ENCODE results near the gene LUZP2.

DNA sequence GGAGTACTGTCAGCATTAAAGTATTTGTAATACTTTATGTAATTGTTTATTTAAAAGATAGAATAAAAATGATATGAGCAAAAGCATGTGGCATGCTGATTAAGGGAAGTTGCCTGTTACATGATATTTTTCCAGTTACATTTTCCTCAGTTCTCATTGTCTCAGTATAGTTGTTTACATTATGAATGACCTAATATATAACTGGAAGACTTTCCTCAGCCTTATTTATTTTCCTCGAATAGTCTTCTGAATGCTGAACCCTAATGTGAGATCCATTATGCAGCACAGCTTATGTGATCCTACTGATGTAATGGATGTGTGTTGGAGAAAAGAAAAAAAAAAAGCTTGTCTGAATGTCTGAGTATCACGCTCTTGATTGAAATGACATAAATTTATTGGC, 95.5 kb downstream of the LUZP2 start:
- TF ChIP-seq, protein P1, sequence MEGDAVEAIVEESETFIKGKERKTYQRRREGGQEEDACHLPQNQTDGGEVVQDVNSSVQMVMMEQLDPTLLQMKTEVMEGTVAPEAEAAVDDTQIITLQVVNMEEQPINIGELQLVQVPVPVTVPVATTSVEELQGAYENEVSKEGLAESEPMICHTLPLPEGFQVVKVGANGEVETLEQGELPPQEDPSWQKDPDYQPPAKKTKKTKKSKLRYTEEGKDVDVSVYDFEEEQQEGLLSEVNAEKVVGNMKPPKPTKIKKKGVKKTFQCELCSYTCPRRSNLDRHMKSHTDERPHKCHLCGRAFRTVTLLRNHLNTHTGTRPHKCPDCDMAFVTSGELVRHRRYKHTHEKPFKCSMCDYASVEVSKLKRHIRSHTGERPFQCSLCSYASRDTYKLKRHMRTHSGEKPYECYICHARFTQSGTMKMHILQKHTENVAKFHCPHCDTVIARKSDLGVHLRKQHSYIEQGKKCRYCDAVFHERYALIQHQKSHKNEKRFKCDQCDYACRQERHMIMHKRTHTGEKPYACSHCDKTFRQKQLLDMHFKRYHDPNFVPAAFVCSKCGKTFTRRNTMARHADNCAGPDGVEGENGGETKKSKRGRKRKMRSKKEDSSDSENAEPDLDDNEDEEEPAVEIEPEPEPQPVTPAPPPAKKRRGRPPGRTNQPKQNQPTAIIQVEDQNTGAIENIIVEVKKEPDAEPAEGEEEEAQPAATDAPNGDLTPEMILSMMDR (IDR thresholded peaks at IDR 0.05 in 8 of 11, conservative IDR thresholded peaks at IDR 0.05 in 3 of 11): no peak
- no peak for TF ChIP-seq POLR2A (IDR thresholded peaks at IDR 0.05)
- no peak for TF ChIP-seq POLR2AphosphoS5 (IDR thresholded peaks at IDR 0.05)
